AG10803 (cell line): Measurements from ENCODE around the gene TULP4.
"Not testable (repeated sequence)": the region's sequence is repeated elsewhere in the genome, so short reads cannot be mapped to it uniquely, and the experiment has no call there.

ENCODE experiments used
- DNase-seq: peaks from one replicate; pipeline ENCODE4 v3.0.0; 2010; ENCODE audit warnings: low read depth
- H3K4me3 ChIP-seq: 2 replicates; pipeline ENCODE4 v1.5.1; 2011; ENCODE audit warnings: mild to moderate bottlenecking, low read length, control low read depth
- CTCF ChIP-seq: conservative IDR thresholded peaks from 2 replicates; pipeline ENCODE4 v1.5.1; 2011; ENCODE audit warnings: mild to moderate bottlenecking, low read length, control low read depth, inconsistent platforms

TULP4 gene

GRCh38 chr6:158519300-158519699 lies 207.0 kb downstream of the TULP4 start:
- no peak for DNase-seq
- TF ChIP-seq CTCF = no peak
- H3K4me3 ChIP-seq = no peak overlapping the region

GRCh38 chr6:158519761-158520160 lies 207.5 kb downstream of the TULP4 start:
- DNase-seq = no peak
- no peak for TF ChIP-seq CTCF
- no peak overlapping the region for H3K4me3 ChIP-seq

- H3K4me3 ChIP-seq, DNase-seq: not testable (repeated sequence)
Measured at GRCh38 chr6:158520975-158521374, 208.7 kb downstream of the TULP4 start.

GRCh38 chr6:158521759-158522158 lies 209.5 kb downstream of the TULP4 start:
- TF ChIP-seq CTCF = no peak
- no peak overlapping the region for H3K4me3 ChIP-seq
- no peak for DNase-seq

GRCh38 chr6:158522616-158523015 lies 210.4 kb downstream of the TULP4 start:
- no peak for TF ChIP-seq CTCF
- DNase-seq = no peak
- H3K4me3 ChIP-seq = no peak overlapping the region

GRCh38 chr6:158524311-158524710 lies 212.0 kb downstream of the TULP4 start:
- no peak overlapping the region for H3K4me3 ChIP-seq
- no peak for TF ChIP-seq CTCF
- no peak for DNase-seq

- not testable (repeated sequence) for DNase-seq, H3K4me3 ChIP-seq
Measured at GRCh38 chr6:158527858-158528257, 215.6 kb downstream of the TULP4 start.

- no peak overlapping the region for H3K4me3 ChIP-seq
- no peak for TF ChIP-seq CTCF
- no peak for DNase-seq
Measured at GRCh38 chr6:158528826-158529225, 216.6 kb downstream of the TULP4 start.
